ENCODE measurements around the gene CAPN9.

The CAPN9 gene

GRCh38 chr1:230772457-230773395 is 25.5 kb downstream of the CAPN9 start:
- no peak for DNase-seq

- DNase-seq, result no peak
Measured at GRCh38 chr1:230773396-230774033, 26.3 kb downstream of the CAPN9 start.

- no peak for DNase-seq
Measured at GRCh38 chr1:230778916-230779590, 31.9 kb downstream of the CAPN9 start.

- no peak for DNase-seq
Measured at GRCh38 chr1:230781131-230781530, 33.9 kb downstream of the CAPN9 start.

- DNase-seq, result no peak
Measured at GRCh38 chr1:230781594-230781993, 34.4 kb downstream of the CAPN9 start.

- DNase-seq, result no peak
Measured at GRCh38 chr1:230784163-230784562, 37.0 kb downstream of the CAPN9 start.

DNA sequence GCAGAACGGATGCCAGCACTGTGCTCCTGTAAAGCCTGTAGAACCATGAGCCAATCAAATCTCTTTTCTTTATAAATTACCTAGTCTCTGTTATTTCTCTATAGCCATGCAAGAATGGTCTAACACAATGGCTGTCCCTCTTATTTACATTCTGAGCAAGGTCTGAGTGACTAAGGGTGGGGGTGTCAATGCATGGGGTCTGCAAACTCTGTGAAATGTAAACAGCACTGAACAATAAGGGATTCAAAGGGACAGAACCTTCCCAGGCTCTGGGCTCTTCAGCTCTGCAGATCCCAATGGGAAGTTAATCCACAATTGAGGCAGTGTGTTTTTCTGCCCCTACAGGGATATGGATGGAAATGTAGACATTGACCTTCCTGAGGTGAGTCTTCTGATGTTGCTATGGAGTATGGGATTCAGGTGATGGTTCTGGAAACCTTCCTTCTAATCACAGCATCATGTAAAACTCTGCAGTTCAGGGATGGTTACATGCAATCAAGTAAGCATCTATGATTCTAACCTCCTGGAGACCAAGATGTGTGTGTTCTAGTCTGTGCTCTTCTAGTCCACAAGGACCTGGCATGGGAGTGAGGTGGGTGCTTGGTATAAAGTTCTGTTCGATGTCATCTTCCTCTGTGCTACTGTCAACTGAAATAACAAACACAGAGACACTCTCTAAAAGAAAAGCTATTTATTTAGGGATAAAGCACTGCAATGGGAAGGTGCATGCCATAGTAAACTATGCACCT is 38.6 kb downstream of the CAPN9 start:
- no peak for DNase-seq

DNA sequence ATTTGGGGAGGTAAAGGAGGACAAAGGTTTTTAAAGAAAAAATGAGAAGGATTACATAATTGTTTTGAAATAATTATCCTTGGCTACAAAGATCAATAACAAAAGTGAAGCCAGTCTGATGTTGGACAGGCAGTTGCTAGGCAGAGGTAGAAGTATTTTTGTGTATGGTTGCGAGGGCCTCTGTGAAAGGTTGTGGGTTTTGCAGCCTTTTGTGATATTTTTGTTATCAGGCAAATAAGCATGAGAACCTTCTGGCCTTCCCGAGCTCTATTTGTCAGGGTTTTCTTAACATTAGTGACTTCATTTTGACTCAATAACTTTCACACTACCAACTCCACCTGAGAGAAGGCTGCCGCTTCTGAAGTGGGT is 39.2 kb downstream of the CAPN9 start:
- DNase-seq, result no peak

DNA sequence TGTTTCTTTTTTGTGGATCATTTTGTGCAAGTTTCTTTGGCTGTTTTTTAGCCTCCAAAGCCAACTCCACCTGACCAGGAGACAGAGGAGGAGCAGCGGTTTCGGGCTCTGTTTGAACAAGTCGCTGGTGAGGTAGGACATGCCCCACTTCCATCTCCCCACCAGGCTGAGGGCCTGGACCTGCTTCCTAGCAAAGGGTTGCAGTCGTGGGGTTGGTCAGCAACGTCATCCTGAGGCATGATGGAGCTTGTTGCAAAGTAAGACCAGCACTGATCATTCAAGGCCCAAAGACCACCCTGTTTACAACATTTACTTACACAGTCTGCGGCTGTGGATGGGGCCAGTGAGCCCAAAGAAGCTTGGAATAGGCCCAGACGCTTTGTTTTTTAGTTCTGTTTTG is 40.3 kb downstream of the CAPN9 start:
- no peak for DNase-seq

- no peak for DNase-seq
Measured at GRCh38 chr1:230788561-230789275, 41.5 kb downstream of the CAPN9 start.

- no peak for DNase-seq
Measured at GRCh38 chr1:230790026-230790425, 42.8 kb downstream of the CAPN9 start.

DNA sequence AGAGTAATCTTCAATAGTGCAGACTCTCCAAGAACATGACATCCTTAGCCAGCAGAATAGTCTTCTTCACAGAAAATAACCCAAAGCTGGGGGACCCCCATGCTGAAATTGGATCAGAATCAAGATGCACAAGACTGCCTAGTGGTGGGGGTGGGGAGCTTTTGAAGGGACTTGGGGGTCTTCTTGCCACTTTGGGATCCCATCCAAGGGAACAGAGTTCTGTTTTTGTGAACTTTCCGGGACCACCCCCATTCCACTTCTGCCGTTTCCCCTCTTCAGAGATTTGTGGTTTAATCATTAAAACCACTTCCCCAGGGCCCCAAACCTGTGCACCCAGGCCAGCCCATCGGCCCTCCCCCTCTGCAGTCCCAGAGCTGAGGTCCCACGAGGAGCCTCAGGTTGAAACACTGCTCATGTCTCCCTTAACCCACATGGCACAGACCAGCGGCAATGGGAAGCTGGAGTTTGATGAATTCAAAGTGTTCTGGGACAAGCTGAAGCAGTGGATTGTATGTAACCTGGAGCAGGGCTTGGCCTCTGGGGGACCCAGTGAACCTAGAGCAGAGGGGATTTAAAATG is 44.9 kb downstream of the CAPN9 start:
- no peak for DNase-seq

GRCh38 chr1:230792691-230793462 is 45.7 kb downstream of the CAPN9 start:
- no peak for DNase-seq

- DNase-seq, result no peak
Measured at GRCh38 chr1:230793463-230793745, 46.2 kb downstream of the CAPN9 start.

DNA sequence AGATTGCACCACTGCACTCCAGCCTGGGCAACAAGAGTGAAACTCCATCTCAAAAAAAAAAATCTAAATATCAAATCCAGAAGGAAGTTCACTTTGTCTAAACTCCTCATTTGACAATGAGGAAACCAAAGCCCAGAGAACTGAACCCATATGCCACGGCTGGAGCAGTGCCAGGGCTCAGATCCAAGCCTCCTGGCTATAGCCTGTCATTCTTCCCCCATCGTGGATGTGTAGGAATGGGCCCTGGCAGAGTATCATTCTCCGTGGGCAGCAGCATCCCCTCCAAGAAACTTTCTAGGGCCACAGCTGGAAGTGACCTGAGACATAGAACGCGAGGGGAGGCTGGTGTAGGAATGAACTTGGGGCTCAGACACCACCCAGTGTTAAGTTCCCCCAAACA is 47.2 kb downstream of the CAPN9 start:
- DNase-seq, result no peak

DNA sequence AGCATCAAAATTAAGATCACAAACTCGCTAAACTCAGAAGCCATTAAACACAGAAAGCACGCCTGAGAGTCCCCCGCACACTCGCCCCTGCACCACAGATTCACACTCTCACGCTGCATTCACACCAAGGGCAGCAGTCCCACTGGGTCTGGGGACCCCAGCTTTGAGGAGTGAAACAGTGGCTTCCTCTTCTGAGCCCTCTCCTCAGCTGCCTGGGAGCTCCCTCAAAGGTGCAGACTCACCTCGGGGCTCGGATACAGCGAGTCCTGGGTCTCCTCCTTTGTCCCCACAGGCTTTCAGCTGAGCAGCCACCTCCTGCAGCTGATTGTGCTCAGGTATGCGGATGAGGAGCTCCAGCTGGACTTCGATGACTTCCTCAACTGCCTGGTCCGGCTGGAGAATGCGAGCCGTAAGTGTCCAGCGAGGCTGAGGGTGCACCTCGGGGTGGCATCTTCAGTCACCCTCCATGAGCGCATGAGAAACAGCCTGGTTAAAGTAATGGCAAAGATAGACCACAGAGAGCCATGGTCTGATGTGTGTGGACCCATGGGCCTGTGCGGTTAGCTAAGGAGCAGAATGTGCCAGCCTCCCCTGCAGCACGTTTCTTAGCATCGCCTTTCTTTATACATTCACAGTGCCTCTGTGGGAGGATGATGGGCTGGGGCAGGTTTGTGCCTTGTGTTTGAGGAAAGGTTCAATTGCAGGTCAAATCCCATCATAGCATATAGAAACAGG is 47.9 kb downstream of the CAPN9 start:
- DNase-seq, result no peak

DNA sequence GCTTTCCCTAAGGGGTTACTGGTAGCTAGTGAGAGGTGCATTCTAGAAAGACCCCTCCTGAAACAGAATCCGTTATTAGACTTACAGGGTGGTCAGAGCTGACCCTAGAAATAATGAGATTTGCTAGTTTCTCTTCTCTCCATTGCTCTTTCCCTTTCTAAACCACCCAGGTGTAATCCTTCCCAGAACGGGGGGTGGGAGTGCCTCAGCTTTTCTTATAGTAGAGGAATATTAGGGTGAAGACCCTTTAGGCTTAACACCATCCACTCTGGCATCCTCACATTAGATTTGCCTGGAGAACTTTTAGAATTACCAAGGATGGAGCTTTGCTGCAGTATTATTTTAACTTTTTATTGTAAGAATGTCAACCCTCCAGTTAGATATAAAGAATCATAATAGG is 49.4 kb downstream of the CAPN9 start:
- DNase-seq, result no peak

DNA sequence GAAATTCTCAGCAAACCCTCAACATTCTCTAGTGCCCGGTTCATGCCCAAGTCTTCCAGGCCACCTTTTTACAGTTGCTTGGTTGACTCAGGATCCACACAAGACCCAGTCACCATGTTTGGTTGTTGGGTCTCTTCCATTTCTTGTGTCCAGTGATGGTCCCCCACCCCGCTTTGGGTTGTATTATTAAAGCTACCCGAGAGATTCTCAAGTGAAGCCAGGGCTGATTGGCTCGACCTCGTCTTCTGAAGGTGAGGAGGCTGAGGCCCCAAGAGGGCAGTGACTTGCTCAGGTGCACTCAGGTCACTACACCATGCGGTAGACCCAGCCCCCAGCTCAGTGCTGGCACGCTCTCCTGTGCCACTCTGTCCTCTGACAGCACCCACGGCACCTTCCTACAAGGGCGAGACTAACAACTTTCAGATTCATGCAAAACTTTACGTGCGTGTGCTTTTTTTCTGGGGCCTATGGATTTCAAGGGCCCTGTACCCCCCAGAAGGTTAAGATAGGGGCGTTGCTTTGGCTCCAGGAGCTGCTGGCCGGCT is 50.3 kb downstream of the CAPN9 start:
- no peak for DNase-seq

DNA sequence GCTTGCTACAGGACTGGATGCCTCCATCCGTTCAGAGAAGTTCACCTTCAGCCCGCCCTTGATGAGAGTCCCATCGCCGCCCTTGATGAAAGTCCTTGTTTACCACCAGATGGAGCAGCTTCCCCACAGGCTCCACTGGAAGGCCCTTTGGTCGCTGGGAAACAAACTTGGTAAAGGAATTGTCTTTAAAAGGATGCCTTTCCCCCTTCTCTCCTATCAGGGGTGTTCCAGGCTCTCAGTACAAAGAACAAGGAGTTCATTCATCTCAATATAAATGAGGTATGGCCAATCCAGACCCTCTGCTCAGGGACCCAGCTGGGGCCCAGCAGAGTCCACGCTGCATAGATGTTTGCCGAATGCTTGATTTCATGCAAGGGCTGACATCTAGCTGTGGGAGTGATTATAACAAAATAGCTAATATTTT is 50.8 kb downstream of the CAPN9 start:
- DNase-seq, result no peak

DNA sequence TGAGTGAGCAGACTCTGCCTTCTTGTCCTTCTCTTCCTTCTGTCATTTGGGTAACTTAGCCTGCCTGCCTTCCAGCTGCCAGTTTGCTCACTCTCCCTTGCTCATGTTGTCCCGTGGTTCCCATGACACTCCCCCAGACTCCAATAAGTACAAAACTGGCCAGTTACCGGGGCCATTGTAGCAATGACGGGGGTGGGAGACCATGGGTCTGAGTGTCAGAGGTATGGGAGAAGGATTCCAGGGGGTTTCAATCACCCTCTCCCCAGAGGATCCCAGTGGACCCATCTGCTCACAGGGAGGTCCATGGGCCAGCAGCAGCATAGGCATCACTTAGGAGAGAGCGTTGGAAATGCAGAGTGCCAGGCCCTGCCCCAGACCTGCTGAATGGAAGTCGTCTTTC is 51.3 kb downstream of the CAPN9 start:
- no peak for DNase-seq

Data from stimulated activated CD4-positive, alpha-beta T cell treated with anti-CD3 and anti-CD28 coated beads, Interleukin-4, amount 100 ng/mL, for 1 hour (primary cell).